ENCODE measurements around the gene TAF11L13.

Gene TAF11L13

DNA sequence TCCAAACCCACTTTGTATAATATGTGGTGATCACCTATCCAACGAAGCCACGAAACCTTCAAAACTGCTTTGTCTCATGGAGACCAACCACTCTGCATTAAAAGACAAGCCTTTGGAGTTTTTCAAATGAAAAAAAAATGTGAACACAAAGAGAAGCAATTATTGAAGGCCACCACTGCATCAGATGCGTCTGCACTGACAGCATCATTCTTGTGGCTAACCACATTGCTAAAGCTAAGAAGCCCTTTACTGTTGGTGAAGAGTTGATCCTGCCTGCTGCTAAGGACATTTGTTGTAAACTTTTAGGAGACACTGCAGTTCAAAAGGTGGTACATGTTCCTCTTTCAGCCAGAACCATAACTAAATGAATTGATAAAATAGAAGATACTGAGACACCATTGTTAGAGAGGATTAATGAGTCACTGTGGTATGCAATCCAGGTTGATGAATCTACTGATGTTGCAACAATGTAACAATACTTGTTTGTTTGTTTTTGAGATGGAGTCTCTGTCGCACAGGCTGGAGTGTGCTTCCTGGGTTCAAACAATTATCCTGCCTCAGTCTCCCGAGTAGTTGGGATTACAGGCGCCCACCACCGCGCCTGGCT lies 47.8 kb downstream of the TAF11L13 start:
- no peak for DNase-seq (ENCODE audit: low read depth)

DNA sequence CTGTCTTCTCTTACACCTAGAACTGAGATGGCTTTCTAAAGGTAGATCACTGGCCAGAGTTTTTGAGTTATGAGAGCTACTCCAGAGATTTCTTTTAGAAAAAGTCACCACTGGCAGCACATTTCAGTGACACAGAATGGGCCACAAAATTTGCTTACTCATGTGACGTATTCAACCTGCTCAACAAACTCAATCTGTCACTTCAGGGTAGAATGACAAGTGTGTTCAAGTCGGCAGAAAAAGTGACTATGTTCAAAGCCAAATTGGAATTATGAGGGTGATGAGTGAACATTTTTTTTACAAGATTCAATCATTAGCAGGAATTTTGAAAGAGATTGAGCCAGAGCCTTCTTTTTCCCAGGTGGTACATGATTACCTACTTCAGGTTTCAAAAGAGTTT lies 48.8 kb downstream of the TAF11L13 start:
- no peak for DNase-seq (ENCODE audit: low read depth)

All from activated T-helper 9 cell treated with anti-CD3 and anti-CD28 coated beads, Interleukin-2, amount 50 U/mL, for 16 hours (primary cell).